NK-92 (cell line): ENCODE measurements around the gene NEO1.
"Not testable (repeated sequence)": the region's sequence is repeated elsewhere in the genome, so short reads cannot be mapped to it uniquely, and the experiment has no call there.

Source experiments
- DNase-seq: peaks from one replicate; lab custom pipeline; 2025; ENCODE audit not compliant: unreplicated experiment; lab: John Stamatoyannopoulos, UW

The NEO1 gene

GRCh38 chr15:73139744-73140553 lies 87.7 kb downstream of the NEO1 start:
- DNase-seq, result no peak

DNA sequence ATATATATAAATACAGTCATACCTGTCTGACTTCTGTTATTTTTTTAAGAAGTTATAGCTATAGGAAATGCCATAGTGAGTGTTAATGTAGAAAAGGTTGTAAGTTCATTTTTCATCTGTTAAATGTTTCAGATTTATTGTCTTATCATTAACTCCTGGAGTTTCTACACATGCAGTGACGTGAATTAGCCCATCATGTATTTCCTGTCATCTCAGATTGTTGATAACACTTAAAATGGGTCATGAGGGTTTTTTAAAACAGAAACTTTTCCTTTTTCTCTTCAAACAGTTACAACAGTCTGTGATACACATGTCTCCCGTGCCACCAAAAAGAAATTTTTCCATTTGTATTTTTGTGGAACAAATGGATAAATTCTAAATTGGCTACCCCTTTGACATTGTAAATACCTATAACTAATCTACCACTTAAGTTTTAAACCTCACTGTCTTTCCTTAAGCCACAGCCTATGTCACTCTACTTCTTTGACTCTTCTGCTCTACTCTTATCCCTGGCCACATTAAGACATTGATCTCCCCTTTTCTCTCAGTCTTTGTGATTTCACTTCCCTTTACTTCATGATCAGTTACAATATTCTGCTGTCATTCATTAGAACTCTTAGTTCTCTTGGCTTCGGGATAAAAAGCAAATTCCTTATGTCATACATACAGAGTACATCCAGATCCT lies 89.1 kb downstream of the NEO1 start:
- no peak for DNase-seq

DNA sequence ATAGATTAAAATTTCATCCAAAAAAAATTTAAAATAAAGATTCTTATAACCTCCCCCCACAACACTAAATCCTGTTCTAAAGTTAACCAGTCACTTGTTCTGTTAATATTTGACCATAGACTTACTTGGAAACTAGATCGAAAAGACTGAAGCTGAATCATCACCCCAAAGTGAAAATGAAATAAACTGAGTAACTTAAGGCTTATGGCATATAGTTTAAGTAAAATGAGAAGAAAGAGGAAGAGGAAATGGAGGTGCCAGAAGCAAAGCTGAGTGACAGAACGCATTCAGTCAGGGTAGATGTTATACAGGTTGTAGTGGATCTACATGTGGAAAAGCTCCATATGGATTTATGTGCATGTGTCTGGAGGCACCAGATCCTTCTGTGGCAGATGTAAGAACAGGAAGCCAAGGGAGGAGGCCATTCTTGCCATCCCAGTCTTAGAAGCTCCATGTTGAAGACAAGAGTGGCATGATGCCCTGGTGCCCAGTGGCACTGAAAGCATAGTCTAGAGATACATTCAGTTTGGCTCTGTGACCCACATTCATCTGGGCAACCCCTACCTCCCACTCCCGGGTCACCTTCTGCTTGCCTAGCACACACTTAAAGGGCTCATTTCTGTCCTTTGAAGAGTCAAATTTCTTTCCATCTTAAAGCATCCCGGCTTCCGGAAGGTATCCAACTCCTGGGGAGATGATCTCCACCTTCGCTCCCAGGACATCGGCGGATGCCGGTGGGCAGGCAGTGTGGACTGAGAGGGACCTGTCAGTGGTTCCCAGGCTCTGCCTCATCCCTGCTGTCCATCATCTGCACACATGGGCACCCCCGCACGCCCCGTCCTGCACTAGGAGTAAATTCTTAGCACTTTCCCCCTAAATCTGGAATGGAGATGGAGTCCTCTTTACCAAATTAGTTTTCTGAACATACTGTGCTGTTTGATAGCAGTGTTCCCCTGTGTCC lies 90.8 kb downstream of the NEO1 start:
- DNase-seq, result no peak

DNA sequence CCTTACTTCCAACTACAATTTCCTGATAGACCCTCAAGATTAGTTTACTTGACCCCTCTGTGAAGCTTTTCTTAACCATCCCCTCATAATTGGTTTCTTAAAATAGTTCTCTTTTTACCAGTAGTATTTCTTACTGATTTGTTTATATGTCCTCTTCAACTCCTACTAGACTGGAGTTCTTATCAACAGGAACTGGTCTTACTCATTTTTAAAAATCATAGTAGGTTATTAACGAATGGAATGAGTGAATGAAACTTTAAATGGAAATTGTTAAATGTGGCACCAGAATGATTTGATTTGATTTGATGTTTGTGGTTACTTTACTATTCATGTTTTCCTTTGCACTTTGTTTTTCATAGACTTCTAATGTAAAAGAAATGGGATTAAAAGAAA lies 91.5 kb downstream of the NEO1 start:
- no peak for DNase-seq

GRCh38 chr15:73146419-73146818 lies 94.2 kb downstream of the NEO1 start:
- no peak for DNase-seq

DNA sequence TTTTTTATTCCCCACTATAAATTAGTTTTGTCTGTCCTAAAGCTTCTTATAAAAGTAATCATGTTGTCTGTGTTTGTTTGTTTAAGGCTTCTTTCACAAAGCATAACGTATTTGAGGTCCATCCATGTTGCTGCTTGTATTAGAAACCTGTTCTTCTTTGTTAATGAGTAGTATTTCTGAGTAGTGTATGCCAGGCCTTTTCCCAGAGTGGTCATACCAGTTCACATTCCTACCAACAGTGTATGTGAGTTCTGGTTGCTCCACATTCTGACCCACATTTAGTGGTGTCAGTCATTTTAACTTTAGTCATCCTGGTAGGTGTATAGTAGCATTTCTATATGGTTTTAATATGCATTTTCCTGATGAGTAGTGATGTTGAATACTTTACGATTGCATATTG lies 98.6 kb downstream of the NEO1 start:
- no peak for DNase-seq

DNA sequence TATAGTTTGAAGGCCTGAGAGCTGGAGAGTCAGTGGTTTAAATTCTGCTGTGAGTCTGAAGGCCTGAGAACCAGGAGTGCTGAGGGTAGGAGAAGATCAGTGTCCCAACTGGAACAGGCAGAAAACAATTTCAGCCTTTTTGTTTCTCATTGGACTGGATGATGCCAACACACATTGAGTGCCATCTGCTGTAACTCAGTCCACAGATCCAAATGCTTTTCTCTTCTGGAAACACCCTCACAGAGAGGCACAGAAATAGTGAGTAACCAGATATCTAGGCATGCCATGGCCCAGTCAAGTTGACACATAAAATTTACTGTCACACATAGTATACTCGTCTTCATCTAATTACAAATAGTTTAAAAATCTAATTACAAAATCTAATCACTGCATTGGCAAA lies 100.8 kb downstream of the NEO1 start:
- DNase-seq, result no peak

DNA sequence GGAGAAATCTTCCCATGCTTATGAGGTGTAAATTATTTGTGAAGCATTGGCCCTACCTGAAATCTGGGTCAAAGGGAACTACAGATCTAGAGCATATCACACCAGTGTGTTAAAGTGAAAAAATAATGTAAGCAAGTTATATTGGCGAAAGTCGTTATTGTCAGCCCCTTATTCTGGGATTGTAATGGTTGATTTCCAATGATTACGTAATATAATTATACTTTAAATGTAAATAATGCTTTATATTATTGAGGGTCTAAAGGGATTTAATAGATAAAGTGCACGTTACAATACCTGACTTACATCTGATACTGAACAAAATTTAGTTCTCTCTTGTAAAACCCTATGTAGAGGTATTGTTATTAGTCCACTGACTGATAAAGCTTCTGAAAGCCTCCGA lies 101.2 kb downstream of the NEO1 start:
- DNase-seq, result no peak

DNA sequence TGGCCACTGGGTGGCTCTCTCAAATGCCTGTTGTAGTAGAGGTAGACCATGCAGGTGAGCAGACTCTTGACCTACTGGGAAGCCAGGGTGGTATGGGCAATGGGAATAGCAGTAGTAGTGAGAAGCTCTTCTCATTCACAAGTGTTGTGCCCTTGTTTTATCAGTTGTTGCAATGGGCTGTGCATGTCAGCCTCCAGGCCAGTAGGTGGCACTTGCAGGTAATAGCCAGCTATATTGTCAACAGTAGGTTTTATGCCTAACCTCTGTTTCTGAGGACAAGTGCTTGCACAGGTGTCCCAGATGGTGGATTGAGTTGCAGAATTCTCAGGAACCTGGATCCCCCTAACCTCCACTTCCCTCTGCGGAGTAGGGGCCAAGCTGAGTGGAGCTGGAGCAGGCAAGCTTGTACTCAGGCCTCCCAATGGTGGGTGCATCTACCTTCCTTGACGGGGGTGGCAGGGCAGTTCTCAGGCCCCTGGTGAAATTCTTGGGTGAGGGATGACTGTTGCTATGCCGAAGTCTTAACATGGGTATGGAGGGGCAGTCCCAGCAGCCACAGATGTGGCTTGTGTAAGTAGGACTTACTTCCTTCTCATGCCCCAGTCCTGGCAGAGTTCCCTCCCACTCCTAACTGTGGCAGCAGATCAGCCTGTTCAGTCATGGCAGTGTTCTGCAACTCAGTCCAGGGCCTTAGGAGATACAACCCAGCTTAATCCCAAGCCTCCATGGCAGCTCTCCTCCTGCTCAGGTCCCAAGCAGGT lies 104.3 kb downstream of the NEO1 start:
- DNase-seq, result no peak

DNA sequence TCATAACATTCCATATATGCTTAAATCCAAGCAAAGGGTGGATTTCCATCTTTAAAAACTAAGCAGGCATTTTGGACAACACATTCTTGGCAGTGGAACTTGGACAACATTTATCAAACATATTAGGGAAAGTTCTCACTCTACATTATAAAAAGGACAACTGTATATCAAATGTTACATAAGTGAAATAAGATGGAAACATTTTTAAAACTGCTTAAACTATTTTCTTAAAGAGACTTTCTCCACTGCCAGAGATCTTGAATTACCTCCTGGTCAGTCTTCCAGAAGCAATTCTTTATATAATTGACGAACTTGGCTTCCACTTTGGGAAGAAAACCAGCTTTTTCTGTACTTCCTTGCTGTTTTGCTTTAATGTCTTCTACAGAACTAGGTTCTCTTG lies 109.3 kb downstream of the NEO1 start:
- DNase-seq, result no peak

- no peak for DNase-seq
Observed at GRCh38 chr15:73165435-73165834, 113.2 kb downstream of the NEO1 start.

DNA sequence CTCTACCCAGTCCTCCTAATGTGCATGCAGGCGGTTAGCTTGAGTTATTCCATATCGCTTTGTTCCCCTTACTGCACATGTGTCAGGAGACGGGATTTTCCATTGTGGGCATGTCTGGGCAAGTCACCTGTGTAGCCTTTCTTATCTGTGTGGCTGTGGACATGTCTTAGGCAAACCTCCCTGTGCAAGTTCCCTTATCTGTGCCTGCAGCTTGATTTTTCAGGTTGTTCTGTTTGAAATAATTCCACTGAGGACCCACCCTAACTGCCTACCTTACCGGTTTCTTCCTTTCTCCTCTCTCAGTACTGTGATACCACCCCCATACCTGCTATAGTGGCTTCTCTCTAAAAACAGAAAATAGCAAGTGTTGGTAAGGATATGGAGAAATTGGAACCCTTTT lies 113.6 kb downstream of the NEO1 start:
- DNase-seq, result no peak

DNA sequence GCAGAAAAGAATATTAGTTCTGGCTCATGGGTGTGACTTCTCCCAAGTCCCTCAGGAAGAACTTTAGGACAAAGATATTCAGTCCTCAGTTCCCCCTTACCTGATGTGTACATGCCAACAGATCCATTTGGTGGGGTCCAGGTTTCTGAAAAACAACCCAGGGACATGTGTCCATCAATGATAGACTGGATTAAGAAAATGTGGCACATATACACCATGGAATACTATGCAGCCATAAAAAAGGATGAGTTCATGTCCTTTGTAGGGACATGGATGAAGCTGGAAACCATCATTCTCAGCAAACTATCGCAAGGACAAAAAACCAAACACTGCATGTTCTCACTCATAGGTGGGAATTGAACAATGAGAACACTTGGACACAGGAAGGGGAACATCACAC lies 114.4 kb downstream of the NEO1 start:
- not testable (repeated sequence) for DNase-seq

GRCh38 chr15:73168487-73168886 lies 116.2 kb downstream of the NEO1 start:
- no peak for DNase-seq

DNA sequence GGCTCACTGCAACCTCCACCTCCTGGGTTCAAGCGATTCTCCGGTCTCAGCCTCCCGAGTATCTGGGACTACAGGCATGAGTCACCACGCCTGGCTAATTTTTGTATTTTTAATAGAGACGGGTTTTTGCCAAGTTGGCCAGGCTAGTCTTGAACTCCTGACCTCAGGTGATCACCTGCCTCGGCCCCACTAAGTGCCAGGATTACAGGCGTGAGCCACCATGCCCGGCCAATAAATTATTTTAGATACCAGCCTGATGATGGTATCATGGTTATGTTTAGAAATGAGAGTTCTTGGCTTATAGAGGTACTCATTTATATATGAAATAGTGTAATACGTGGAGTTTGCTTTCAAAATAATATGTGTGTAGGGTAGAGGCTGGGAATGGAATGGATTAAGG lies 119.4 kb downstream of the NEO1 start:
- no peak for DNase-seq

- DNase-seq, result no peak
Observed at GRCh38 chr15:73172508-73172907, 120.2 kb downstream of the NEO1 start.

GRCh38 chr15:73174171-73174570 lies 121.9 kb downstream of the NEO1 start:
- DNase-seq, result no peak

GRCh38 chr15:73175382-73175781 lies 123.1 kb downstream of the NEO1 start:
- DNase-seq, result no peak

- no peak for DNase-seq
Observed at GRCh38 chr15:73176598-73176997, 124.3 kb downstream of the NEO1 start.

DNA sequence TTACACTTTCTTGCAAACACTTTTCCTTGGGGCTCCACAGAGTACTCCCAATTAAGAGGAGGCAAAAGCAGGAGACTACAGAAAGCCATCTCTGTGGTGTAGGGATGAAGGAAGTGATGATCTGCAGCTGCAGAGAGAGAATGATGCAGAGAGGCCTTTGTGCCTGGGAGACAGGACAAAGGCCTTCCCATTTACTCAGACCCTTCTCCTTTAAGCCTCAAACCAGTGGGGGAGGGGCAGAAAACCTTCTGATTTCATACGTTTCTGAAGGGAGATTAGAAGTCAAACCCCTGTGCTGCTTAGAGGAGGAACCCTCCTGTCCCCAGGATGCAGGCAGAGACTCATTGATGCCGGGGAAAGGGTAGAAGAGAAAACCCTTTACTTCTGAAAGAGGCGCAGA lies 130.8 kb downstream of the NEO1 start:
- DNase-seq, result no peak

- DNase-seq, result no peak
Observed at GRCh38 chr15:73190189-73190601, 137.9 kb downstream of the NEO1 start.
